NCI-H446 treated with DMSO at 0.1 percent for 48 hours (cell line): ENCODE measurements around the gene PKDCC.
"Not testable (repeated sequence)": the region's sequence is repeated elsewhere in the genome, so short reads cannot be mapped to it uniquely, and the experiment has no call there.

Experiments used
- DNase-seq: peaks from one replicate; lab custom pipeline; 2025; lab: John Stamatoyannopoulos, UW

PKDCC gene

DNA sequence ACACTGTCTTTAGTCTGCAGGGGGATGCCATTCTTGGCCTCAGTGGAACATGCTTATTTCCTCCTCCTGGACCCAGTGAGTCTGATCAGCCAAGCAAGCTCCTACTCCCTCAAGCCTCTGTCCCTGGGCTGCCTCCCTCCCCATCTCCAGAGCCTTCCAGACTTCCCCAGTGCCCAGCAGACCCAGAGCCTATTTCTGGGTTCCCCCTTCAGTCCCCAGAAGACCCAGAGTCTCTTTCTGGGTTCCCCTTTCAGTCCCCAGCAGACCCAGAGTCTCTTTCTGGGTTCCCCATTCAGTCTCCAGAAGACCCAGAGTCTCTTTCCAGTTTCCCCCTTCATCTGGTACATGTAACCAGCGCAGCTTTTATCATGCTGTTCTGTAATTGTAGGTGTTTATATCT is 17.0 kb upstream of the PKDCC start:
- no peak for DNase-seq

DNA sequence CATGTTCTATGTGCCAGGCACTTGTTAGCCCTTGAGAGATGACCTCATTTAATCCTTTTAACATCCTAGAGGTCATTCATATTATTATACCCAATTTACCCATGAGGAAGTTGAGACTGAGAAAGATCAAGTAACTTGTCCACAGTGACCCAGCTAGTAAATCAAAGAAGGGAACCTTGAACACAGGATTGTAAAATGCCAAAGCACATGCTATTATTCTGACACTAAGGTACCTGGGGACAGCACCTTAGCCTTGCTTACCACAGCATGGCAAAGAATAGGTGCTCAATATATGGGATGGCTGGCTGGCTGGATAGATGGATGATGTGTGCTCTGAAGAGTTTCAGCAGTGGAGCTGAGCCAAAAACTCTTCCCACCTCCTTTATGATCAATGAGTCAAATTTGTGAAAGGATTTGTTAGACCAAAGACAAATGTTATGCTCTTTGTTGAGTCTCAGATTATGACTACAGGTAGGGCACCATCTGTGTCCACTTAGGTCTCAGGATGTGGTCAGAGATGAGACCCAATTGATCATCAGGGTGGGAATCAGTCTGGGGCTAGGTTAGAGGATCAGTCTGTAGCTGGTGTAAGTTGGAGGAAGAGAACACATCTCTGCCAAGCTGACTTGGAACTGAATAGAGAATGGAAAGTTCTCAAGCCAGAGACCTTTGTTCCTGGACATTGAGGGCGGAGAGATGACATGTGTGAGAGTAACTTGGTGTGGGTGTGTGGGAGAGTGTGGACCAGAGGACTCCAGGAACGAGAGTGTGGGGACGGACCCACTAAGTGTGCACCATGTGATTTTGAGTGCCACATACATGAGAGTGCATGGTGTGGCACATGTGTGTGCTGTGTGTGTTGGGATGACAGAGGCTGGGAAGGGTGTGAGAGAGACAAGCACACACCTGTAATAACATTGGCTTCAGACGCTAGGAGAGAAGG is 16.3 kb upstream of the PKDCC start:
- no peak for DNase-seq

DNA sequence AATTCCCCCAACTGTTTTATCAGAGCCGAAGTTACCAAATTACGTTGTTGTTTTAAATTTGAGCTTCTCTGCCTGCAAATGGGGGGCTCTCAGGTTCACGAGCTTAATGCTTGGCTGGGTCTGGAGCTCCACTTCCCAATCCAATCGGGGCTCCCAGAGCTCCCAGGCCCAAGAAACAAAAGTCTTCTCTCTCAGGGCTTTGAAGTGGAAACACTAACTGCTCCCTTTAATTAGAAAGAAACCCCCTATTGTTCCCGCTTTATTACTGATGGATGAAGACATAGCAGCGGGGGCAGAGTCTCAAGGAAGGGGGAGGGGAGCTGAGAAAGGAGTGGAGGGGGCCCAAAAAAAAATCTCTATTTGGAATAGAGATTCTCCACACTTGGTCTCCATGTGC is 15.6 kb upstream of the PKDCC start:
- DNase-seq, result no peak

DNA sequence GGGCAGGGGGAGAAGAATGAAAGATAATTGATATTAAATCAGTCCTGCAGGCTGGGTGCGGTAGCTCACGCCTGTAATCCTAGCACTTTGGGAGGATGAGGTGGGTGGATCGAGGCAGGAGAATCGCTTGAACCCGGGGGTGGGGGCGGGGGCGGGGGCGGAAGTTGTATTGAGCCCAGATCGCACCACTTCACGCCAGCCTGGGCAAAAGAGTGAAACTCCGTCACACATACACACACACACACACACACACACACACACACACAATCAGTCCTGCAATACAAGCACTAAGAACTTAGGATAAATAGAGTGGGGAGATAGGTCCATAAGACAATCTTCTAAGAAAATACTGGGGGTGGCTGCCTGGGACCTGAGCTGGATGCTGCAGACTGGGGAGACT is 15.1 kb upstream of the PKDCC start:
- no peak for DNase-seq

DNA sequence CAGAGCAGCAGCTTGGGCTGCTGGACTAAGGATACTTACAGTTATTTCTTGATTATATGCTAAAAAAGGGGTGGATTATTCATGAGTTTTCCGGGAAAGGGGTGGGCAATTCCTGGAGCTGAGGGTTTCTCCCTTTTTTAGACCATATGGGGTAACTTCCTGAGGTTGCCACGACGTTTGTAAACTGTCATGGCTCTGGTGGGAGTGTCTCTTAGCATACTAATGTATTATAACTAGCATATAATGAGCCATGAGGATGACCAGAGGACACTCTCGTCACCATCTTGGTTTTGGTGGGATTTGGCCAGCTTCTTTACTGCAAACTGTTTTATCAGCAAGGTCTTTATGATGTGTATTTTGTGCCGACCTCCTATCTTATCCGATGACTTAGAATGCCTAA is 13.7 kb upstream of the PKDCC start:
- not testable (repeated sequence) for DNase-seq

DNA sequence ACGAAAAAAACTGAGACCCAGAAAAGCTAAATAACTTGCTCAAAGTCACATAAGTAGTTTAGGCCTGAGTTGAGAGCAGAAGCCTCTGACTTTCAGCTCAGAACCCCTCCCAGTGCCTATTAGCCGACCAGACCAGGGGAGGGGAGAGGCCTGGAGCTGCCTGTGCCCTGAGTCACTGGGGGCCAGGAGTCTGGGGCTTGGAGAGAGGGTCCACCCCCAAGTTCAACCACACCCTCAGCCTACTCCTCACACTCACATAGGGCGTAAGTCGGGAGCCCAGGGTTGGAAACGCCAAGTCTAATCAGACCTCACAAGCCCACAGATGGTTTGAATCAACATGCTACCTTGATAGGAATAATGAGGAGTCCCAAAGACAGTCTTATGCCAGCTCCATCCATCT is 12.6 kb upstream of the PKDCC start:
- DNase-seq, result no peak

DNA sequence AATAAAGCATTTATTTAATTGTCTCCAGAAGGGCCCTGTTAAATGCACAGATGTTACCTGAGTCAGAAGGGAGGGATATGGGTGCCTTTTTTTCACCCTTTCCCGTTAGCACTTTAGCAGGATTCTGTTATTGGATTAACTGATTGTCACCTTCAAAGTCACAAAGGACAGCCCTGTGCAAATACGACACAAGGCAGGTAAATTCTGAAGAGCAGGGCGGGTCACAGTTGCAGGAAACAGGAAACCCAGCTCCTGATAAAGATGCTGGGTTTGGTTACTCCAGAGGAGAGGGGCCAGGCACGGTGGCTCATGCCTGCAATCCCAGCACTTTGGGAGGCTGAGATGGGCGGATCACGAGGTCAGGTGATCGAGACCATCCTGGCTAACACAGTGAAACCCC is 11.4 kb upstream of the PKDCC start:
- DNase-seq, result no peak

DNA sequence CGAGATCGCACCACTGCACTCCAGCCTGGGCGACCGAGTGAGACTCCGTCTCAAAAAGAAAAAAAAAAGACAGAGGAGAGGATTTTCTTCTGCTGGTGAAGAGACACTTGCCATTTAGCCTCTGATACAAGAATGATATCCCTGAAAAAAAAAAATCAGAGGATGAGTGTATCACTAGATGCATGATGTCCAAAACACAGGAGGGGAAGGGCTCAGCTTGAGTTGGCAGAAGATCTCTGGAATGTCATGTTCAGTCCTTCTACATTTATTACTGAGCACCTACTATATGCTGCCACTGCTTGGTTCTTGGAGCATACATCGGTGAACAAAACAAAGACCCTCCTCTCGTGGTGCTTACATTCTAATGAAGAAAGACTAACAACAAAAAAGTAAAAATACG is 10.9 kb upstream of the PKDCC start:
- no peak for DNase-seq

DNA sequence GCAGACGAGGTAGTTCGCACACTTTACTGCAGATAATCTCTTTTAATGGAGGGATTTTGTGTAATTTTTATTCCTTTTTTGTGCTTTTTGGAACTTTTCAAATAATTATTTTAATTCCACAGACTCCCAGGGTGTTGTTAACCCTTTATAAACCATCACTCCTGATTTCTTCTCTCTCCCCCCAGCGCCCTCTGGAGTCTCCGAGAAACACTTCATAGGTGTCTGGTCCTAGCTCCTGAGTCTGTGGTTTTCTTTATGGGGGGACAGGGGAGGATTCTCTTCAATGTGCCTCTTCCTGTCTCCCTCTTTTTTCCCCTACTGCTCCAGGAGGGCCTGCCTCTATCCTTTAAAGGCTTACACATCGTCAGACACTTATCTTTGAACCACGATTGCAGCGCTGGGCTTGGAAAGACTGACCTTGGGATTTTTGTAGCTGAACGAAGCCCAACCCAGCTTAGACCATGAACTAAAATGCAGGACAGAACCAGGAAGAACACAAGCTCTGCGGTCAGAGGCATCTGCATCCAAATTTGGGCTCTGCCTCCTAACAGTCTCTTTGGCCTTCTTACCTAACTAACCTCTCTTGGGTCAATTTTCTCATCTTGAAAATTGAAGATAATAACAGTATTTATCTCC is 7.1 kb upstream of the PKDCC start:
- DNase-seq, result no peak

DNA sequence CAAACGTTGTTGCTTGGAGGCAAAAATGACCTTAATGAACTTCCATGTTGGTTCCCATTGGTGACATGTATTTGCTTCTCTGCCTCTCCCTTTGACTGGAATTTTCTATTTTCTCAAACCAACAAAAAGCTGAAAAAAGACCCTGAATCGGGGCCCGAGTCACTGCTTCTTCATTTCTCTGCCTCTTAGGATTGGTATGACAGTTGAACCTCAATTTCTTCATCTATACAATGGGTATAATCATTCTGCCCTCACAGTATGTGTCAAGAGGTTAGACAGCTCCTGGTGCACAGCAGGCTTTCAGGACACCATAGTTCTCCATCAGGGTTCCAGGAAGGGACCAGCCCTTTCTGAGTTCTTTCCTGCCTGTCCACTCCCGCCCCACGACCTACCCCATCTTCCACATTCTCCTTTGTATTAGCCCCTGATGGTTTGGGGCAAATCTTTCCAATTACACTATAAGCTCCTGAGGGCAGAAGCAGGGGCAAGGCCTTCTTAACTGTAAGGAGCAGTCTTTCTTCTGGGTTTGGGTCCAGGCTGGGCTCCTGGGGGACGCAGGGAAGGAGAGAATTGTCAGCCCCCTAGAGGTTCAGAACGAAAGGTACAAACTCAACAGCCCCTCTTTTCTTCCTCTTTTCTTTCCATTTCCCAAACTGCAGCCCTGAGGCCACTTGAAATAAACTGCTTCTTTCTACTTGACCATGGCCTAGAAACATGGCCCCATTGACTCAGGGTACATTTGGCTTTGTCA is 6.3 kb upstream of the PKDCC start:
- DNase-seq, result no peak

DNA sequence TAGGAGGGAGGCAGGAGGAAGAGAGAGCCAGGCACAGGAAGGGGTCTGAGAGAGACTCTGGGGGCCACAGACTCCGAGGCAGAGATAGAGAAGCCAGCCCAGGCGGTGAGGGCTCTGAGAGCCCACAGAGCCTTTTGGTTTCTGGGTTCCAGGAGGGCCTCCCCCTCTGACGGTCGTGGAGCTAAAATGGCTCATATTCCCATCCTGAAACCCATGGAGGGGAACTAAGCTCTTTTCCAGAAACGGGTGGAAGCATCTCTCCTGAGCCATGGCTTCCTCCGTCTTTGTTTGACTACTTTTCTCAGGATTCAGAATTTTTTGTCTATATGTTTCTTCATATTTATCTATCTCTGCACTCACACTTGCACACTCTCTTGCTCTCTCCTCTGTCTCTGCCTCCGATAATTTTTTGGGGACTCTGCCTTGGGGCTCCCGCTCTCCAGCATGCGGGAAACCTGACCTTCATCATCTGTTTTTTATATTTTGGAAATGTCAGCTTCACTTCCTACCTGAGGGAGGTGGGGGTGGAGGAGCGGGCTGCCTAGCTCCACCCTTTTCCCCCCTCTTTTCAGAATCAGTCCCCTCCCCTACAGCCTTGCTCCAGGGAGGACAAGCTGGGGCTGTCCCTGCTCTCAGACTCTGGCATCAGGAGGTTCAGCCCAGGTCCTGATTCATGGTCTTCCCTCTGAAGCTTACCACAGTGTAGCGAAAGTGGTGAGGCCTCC is 5.0 kb upstream of the PKDCC start:
- no peak for DNase-seq

DNA sequence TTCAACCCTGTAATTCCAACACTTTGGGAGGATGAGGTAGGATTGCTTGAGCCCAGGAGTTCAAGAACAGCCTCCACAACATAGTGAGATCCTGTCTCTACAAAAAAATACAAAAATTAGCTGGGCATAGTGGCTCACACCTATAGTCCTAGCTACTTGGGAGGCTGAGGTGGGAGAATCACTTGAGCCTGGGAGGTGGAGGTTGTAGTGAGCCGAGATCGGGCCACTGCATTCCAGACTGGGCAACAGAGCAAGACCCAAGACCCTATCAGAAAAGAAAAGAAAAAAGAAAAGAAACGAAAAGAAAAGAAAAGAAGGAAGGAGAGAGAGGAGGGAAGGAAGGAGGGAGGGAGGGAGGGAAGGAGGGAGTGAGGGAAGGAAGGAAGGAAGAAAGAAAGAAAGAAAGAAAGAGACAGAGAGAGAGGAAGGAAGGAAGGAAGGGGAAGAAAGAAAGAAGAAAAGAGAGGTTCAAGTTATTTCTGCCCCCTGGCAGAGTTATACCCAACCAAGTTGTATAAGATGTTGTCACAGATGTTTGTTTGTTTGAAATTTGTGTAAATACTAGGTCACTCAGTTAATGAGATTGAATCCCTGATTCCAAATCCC is 3.9 kb upstream of the PKDCC start:
- DNase-seq, result no peak

DNA sequence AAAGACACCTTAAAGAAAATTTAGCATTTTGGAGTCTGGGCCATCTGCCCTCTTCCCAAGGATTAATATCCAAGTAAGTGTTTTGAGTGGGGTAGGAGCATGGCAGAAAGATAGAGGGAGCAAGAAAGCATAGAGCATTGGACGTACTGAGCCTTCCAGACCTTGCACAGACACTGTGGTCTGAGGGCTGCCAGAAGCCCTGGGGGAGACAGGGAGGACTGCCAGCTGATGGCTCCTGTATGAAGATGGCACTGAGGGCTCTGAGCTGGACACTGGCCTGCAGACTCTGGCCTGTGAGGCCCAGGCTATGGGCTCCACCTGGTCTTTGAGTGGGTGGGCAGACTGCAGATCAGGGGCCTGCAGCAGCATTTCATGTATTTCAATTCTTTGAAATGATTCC is 2.9 kb upstream of the PKDCC start:
- no peak for DNase-seq

DNA sequence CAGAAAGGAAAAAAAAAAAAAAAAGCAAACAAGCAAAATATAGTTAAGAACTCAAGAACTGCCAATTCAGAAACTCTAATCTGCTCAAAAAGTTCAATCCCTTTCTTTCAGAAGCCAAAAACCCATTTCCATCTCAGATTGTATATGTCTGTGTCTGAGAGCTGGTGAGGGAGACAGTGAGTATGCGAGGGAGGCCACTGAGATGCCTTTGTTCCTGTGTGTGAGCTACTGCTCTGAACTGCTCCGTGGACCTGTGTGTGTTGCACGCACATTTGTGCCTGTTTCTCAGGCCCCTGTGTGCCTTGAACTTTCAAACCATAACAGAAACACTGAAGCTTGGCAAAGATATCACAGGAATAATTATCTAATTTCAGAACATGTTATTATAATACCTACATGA is 2.5 kb upstream of the PKDCC start:
- DNase-seq, result no peak

DNA sequence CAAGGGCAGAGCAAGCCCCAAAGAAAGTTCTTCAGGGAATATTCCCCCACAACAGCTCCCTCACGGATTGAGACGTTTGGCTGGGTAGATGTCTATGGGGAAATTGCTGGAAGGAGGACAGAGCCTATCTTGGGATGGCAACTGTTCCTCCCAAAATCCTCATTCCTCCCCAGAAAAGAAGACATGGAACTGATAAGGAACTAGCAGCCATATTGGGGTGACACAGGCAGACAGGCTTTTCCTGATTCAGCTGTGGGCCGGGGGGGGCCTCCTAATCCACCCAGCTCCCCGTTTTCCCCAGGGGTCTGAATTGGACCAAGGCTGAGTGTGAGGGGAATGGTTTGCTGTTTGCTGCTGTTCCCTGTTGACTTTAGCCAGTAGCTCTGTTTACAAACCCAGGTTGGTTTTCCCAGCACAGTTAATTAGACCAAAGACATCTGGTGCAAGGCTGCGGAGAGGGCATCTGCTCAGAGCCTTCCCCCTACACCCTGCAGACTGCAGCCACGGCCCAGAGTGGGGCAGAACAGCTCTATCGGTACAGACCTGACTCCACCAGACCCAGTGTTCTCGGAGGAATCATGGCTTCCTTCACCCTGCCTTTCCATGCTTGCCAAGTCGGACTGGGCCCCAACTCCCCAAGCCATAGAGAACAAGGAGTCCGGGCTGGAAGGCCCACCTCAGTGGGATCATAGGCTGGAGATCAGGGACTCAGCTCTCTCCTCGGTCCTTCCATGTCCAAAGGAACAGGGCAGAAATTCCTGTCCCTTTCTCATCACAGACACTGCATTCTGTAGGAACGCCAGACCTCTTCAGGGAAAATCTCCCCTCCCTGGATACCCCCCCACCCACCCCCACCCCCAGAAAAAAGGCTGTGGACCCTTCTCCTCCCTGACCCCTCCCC is 1.7 kb upstream of the PKDCC start:
- DNase-seq, result no peak

DNA sequence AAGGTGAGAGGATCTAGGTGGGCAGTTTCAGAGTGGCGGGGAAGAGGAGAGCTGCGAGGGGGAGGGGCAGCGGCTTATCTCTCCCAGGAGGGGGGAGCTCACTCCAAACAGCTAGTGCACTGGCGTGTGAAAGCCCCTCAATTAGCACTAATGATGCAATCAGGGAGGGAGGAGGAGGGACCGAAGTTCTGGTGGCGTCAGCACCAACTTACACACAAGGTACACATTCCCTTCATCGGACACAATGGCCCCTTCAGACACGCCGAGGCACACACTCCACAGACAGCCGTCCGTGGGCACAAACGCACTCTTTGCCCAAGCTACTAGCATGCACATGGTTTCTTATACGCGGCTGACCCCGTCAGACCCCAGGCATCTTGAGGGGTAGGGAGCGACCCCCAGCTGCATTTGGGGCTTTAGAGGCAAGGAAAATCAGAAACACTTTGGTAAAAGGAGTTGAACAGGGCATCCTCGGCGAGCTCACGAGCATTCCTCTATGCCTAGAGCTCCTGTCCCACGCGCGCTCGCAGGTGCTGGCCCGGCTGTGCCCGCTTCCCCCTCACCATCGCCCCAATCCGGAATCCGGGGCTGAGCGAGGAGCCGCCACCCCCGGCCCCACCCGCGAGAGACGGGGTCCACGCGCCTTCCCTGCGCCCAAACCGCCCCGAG is 868 bp upstream of the PKDCC start:
- no peak for DNase-seq

DNA sequence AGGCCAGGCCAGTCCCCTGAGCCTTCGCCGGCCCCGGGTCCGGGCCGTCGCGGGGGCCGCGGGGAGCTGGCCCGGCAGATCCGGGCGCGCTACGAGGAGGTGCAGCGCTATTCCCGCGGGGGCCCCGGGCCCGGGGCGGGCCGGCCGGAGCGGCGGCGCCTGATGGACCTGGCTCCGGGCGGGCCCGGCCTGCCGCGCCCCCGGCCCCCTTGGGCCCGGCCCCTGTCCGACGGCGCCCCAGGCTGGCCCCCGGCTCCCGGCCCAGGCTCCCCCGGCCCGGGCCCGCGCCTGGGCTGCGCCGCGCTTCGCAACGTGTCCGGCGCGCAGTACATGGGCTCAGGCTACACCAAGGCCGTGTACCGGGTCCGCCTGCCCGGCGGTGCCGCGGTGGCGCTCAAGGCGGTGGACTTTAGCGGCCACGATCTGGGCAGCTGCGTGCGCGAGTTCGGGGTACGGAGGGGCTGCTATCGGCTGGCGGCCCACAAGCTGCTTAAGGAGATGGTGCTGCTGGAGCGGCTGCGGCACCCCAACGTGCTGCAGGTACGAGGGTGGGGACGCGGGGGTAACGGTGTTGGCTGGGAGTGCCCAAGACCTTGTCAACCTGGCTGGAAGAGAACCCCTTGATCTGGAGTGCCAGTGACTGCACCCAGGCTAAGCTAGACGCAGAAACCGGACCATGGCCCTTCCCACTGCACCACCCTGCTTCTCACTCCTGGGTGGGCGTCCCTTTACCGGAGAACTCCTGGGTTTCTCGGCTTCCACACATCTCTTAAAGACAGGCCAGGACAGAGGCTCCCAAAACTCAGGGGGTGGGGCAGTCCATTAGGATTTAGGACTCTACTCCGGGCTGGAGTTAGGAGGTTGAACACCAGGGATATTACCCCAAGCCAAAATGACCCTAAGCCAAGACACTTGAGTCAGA is 739 bp downstream of the PKDCC start:
- no peak for DNase-seq

DNA sequence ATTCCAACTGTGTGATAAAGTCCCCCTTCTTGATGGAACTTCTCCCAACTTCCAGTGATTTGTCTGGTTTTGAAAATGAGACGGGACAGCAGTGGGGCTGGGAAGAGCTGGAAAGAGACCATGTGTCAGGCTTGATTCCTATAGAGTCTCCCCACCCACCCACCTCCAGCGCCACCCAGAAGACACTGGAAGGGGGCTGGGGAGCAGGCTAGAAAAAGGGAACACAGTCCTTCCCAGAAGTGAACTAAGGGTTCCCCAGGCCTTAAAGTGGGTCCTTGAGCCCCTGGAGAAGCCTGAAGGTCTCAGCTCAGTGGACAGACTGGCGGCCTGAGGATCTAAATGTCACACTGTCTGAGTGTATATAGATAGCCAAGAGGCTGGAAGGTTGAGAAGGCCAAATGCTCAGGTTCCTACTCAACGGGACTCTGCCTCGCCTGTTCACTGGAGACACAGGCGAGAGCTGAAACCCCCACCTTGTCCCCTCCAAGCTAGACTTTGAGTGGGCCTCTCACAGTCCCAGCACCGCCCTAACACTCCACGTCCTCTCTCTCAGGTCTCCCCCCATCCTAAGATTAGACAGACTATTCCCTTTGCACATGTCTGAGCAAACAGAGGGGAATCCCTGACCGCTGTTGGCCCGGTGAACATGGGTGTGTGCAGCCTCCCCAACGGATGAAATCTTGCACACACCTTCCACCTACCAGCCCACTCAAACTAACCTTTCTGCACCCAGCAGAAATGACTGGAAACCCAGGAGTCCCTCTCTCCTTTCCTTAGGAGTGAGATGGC is 1.6 kb downstream of the PKDCC start:
- no peak for DNase-seq
